GM21723 (cell line): ENCODE data around the gene LIX1.
"Not testable (repeated sequence)": the region's sequence is repeated elsewhere in the genome, so short reads cannot be mapped to it uniquely, and the experiment has no call there.

Source experiments
- ATAC-seq: cut with Tn5 transposase; IDR thresholded peaks from one replicate; pipeline ENCODE4 v1.9.1; 2021; ENCODE audit warnings: mild to moderate bottlenecking, moderate library complexity; ENCODE audit not compliant: unreplicated experiment

LIX1 gene

DNA sequence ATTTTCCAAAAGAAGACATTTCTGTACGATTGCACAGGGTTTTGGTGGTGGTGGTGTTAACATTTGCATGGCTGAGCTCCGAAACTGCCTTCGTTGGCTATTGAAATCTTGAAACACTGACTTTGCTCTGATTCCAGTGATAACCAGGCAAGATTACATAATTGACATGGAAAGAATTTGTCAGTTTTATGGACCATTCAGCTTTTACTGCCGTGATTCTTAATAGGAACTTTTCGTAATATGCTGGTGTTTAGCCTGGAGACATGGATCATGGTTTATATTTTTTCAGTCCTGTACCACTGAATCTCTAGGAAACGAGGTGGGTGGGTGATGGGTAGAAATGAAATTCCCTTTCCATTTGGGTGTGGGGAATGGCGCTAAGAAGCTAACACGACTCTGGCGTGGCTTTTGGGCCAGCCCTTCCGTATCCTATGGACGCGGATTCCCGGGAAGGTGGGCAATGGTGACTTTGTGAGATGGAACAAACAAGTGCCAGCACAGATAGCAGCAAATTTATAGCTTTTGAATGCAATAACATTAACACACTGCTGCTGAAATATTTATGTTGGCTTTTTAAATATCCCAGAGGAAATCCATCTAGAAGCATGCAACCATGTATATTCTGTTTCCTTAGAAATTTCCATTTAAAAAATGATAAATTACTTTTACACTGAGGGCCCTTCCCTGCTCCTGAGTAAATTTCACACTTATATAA, 36.8 kb downstream of the LIX1 start:
- ATAC-seq: no peak

DNA sequence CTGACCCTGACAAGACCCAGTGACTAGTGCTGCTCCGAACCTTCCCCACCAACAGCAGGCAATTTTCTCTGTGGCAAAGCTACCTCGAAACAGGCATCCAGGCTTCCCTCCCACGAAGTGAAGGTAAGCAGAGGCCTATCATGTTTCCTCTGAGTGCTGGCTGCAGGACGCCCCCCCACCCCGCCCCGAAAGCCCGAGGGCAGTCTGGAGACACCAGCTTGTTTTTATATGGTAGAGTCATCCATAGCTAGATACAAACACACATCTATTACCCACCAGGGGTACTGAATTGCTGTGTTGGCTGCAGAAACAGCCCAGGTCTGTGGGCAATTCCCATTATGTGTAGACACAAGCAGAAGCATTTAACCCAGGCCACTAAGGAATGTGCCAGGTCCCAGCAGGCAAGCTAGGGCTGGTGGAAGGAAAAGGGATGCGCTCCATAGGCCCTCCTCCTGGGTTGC, 40.4 kb downstream of the LIX1 start:
- ATAC-seq: no peak

DNA sequence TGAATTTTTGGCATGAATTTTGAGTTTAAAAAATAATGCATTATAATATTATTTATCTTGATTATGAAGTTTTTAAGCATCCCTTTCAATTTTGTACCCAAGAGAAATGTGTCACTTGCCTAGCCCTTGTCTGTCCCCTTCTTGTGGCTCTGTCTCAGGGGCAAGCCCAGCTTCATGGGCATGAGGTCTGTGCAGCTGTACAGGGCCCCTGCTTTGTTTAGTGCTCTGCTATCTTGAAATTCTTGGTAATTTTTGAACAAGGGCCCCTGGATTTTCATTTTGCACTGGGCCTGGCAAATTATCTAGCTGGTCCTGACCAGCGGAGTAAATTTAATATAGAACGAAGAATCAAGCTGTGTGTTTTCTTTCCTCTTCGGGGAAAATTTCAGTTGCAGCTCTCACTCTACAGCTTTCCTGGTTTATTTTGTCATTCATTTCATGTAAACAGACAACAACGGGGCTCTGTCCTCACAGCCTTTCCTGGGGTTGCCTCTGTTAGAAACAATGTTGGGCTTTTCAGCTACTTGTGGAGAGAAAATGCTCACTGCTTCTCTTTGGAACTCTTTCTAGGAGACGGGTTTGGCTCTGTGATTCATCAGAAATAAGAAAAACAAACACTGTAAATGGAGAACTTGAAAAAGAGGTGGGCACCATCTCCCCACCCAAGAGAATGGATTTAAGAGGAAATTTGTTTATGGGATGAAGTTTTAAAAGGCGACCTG, 41.1 kb downstream of the LIX1 start:
- no peak for ATAC-seq

DNA sequence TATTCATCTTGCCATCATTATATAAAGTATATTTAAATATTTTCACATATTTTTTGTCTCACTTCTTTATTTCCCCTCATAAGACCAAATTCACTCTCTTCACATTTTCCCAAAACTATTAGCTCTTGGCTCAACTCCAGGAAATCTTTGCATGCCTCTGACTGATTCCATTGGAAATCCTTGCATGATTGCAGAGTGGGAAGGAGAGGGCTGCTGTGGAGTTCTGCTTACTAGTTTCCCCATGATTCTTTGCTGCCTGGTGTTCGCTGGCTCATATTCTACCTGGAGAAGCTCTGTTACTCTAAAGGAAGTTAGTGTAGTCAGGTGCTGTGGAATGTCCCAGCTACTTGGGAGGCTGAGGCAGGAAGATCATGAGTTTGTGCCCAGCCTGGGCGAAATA, 41.9 kb downstream of the LIX1 start:
- ATAC-seq: no peak

- no peak for ATAC-seq
Measured at GRCh38 chr5:97098922-97099321, 43.5 kb downstream of the LIX1 start.

DNA sequence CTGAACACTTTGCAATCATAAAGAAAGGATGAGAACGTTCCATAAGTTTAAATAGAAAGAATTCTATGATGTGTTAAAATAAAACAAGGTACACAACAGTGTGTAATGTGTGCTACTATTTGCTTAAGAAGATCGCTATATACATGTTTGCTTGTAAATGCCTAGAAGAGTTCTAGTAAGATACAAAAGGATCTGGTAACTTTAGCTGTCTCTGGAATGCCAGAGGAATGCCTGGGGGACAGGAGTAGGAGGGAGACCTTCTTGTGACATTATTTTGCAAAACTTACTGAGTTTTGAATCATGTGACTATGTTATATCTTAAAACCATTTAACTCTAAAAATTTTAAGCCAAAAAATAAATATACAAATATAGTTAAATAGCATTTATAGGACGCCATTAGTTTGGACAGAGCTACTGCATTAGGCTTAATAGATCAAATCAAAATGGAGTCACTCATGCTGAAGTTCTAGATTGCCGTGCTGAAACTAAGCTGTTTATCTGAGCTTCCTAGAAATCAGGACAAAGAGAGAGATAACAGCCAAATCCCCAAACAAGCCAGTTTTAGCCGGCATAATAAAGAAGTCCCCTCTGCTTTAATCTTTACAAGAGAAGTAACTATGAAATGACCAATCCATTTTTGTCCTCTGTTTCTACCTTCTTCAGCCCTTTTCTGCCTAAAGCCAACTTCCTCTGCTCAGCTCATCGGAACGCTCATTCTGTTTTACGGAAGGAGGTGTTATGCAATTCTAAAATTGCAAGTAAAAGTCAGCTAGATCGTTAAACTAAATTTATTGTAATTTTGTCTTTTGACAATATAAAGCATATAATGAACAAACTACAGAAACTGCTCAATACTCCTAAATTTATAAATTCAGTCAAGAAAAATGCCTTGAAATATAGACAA, 44.8 kb downstream of the LIX1 start:
- ATAC-seq: no peak

DNA sequence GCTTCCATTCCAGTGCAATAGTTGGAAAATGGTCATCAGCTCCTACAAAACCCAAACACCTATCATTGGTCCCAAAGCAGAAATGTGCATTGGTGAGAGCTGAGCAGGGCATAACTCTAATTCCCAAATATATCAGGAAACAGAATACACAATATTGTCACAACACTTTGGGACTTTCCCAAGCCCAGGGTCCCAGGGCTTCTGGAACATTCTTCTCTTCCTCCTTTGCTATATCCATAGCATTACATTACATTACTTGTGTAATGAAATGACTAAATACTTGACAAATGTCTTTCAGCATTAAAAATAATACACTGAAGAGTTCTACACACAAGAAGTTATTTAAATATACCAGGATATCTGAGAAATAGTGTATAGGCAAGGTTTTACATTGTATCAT, 45.6 kb downstream of the LIX1 start:
- no peak for ATAC-seq

- ATAC-seq: no peak
Measured at GRCh38 chr5:97096191-97096590, 46.2 kb downstream of the LIX1 start.

GRCh38 chr5:97095318-97095732, 47.1 kb downstream of the LIX1 start:
- peak; percentile 48 for ATAC-seq

GRCh38 chr5:97094579-97095317, 47.7 kb downstream of the LIX1 start:
- peak; percentile 99 for ATAC-seq

GRCh38 chr5:97093193-97093592, 49.2 kb downstream of the LIX1 start:
- ATAC-seq: no peak

- ATAC-seq: no peak
Measured at GRCh38 chr5:97090944-97091343, 51.5 kb downstream of the LIX1 start.

DNA sequence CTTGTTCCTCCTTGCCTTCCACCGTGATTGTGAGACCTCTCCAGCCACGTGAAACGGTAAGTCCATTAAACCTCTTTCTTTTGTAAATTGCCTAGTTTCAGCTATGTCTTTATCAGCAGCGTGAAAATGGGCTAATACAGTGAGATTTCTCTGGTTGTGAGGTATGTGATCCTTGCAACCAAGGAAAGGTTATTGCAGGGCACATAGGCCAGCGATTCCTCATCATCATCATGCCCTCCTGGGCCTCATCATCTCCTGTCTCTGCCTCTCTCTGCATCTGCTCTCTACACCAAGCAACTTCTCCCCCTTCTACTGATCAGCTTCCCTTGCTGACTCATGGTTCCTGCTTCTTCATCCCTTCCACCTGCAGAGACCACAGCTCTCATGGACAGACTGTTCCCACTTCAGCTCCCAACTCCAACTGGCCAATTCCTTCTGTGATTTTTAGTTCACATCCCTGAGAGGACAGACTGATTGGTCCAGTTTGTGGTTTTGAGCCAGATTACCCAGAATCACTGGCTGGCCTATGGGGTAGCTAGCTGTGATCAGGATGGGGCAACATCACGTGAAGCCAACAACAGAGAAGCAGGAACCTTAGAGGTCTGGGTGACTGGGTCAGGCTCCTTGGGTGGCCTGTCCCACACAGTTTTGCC, 53.1 kb downstream of the LIX1 start:
- no peak for ATAC-seq

- no peak for ATAC-seq
Measured at GRCh38 chr5:97088774-97089148, 53.6 kb downstream of the LIX1 start.

DNA sequence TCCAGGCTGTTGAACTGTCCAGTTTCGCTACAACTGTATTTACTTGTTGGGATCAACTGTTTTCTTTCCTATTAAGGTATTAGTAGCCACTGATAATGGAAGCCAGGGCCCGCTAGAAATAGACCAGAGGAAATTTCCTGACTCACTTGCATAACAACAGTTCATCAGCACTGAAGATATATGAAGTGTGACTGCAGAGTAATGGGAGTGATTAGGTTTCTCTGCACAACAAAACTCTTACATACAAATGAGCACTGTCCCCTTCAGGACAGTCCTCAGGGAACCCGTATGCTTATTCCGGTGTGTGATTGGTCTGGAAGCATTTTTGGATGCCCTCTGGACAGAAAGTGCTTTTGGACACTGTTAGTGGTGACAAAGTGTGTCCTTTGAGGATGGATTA, 55.3 kb downstream of the LIX1 start:
- ATAC-seq: no peak

DNA sequence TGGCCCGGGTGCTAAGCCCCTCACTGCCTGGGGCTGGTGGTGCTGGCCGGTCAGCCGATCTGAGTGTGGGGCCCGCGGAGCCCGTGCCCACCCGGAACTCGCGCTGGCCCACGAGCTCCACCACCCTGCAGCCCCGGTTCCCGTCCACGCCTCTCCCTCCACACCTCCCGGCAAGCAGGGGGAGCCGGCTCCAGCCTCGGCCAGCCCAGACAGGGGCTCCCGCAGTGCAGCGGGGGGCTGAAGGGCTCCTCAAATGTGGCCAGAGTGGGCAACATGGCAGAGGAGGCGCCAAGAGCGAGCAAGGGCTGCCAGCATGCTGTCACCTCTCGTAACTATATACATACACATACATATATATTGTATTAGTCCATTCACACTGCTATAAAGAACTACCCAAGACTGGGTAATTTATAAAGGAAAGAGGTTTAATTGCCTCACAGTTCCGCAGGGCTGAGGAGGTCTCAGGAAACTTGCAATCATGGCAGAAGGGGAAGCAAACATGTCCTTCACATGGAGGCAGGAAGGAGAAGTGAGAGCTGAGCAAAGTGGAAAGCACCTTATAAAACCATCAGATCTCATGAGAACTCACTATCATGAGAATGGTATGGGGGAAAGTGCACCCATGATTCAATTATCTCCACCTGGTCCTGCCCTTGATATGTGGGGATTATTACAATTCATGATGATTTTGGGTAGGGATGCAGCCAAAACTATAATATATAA, 56.8 kb downstream of the LIX1 start:
- no peak for ATAC-seq

- ATAC-seq: not testable (repeated sequence)
Measured at GRCh38 chr5:97084782-97085458, 57.5 kb downstream of the LIX1 start.

- no peak for ATAC-seq
Measured at GRCh38 chr5:97078958-97079743, 63.3 kb downstream of the LIX1 start.
